Natural killer cell (primary cell): ENCODE data around the gene PPCS. TPM values are rescaled to one million over a fixed set of nuclear protein-coding genes. Genes with fewer than 3 reads are reported as not detected.

Experiments
- ATAC-seq, 3 donors: fragments of 150-1000 bp in 2 of 3; fragments of 200-7000 bp in 1 of 3; cut with Tn5 transposase; 1 replicate in 1 of 3; 2 replicates in 2 of 3; pipeline ENCODE4 v1.10.0; 2021; ENCODE audit warnings: mild to moderate bottlenecking in 2 of 3, moderate library complexity in 2 of 3
- DNase-seq, 2 donors: peaks; one replicate each; pipeline versions ENCODE4 v3.0.0 to v3.0.0-alpha.2; 2013 to 2021; ENCODE audit warnings: mixed read lengths in 1 of 2
- H3K27ac ChIP-seq: one replicate; pipeline ENCODE4 v1.5.1; 2013; ENCODE audit warnings: mild to moderate bottlenecking, low read length
- H3K27me3 ChIP-seq: one replicate; pipeline ENCODE4 v1.6.1; 2013; ENCODE audit warnings: low read length; ENCODE audit not compliant: control insufficient read depth, insufficient read depth
- H3K36me3 ChIP-seq: one replicate; pipeline ENCODE4 v1.6.1; 2013; ENCODE audit warnings: low read length; ENCODE audit not compliant: control insufficient read depth, insufficient read depth
- H3K4me1 ChIP-seq: one replicate; pipeline ENCODE4 v1.6.1; 2013; ENCODE audit warnings: low read length; ENCODE audit not compliant: control insufficient read depth, insufficient read depth
- H3K4me3 ChIP-seq: one replicate; pipeline ENCODE4 v1.5.1; 2013; ENCODE audit warnings: low read length
- H3K9me3 ChIP-seq: one replicate; pipeline ENCODE4 v1.6.1; 2013; ENCODE audit warnings: low read length; ENCODE audit not compliant: control insufficient read depth, insufficient read depth
- H3K27ac Mint-ChIP-seq, 2 donors: one replicate each; pipeline ENCODE4 v1.8.0; 2022; ENCODE audit warnings: mild to moderate bottlenecking in 2 of 2, mixed read lengths in 2 of 2, moderate library complexity in 1 of 2
- H3K27me3 Mint-ChIP-seq, 2 donors: one replicate each; pipeline ENCODE4 v1.8.0; 2022; ENCODE audit warnings: low read depth in 2 of 2, mixed read lengths in 2 of 2
- H3K36me3 Mint-ChIP-seq: one replicate; pipeline ENCODE4 v1.8.0; 2022; ENCODE audit warnings: mixed read lengths
- H3K4me1 Mint-ChIP-seq, 2 donors: one replicate each; pipeline ENCODE4 v1.8.0; 2022; ENCODE audit warnings: mixed read lengths in 2 of 2
- H3K4me3 Mint-ChIP-seq: one replicate; pipeline ENCODE4 v1.8.0; 2022; ENCODE audit warnings: mild to moderate bottlenecking, moderate library complexity, mixed read lengths
- H3K9me3 Mint-ChIP-seq, 2 donors: one replicate each; pipeline ENCODE4 v1.8.0; 2022; ENCODE audit warnings: mixed read lengths in 2 of 2
- WGBS: methylation state at CpG from one replicate; pipeline ENCODE4 v1.1.7; 2013; ENCODE audit warnings: missing lambda C conversion rate; ENCODE audit not compliant: insufficient coverage; 5-methylcytosine and 5-hydroxymethylcytosine counted together
- intact Hi-C: fragments of 100-400 bp; cut with micrococcal nuclease; formaldehyde crosslinking; loops from one replicate; pipeline ENCODE4 v1.14.2; 2022
- total RNA-seq, 4 donors: library from RNA; stranded (reverse); fragments of 120-200 nt in 1 of 4; gene quantifications; one replicate each; pipeline versions ENCODE4 v1.2.3 to v1.2.4, GENCODE V29; 2013 to 2022
- TF ChIP-seq, protein P1 (sequence below): fragments of 200-600 bp; IDR thresholded peaks from one replicate; pipeline ENCODE4 v1.8.0; 2022; ENCODE audit warnings: antibody characterized with exemption

PPCS gene
- total RNA-seq, 3 donors from 2014 or later (not counting 1 experiment from before 2014, with no cell fraction given): 44.2 to 54.5 (median 50.2) TPM

- TF ChIP-seq, protein P1, sequence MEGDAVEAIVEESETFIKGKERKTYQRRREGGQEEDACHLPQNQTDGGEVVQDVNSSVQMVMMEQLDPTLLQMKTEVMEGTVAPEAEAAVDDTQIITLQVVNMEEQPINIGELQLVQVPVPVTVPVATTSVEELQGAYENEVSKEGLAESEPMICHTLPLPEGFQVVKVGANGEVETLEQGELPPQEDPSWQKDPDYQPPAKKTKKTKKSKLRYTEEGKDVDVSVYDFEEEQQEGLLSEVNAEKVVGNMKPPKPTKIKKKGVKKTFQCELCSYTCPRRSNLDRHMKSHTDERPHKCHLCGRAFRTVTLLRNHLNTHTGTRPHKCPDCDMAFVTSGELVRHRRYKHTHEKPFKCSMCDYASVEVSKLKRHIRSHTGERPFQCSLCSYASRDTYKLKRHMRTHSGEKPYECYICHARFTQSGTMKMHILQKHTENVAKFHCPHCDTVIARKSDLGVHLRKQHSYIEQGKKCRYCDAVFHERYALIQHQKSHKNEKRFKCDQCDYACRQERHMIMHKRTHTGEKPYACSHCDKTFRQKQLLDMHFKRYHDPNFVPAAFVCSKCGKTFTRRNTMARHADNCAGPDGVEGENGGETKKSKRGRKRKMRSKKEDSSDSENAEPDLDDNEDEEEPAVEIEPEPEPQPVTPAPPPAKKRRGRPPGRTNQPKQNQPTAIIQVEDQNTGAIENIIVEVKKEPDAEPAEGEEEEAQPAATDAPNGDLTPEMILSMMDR: no peak
- no peaks in the 10 kb centered on the region for H3K27me3 ChIP-seq
- H3K4me3 Mint-ChIP-seq: peak within 1 kb of the TSS; percentile 87
- DNase-seq (peak; percentile 95 to 99), ATAC-seq (peak; percentile 95 to 100 (median 96))
- no peaks in the 10 kb centered on the region for H3K27me3 Mint-ChIP-seq
- no peaks in the 10 kb centered on the region for H3K9me3 Mint-ChIP-seq
- peak within 1 kb of the TSS; percentile 40 for H3K4me3 ChIP-seq
- peaks cover 16% of the 10 kb centered on the region for H3K36me3 Mint-ChIP-seq
- peak within 1 kb of the TSS; percentile 74 for H3K27ac ChIP-seq
- H3K27ac Mint-ChIP-seq: peak within 1 kb of the TSS; percentile 92
- H3K9me3 ChIP-seq: no peaks in the 10 kb centered on the region
- peaks cover 12% of the 10 kb centered on the region for H3K4me1 ChIP-seq
- H3K36me3 ChIP-seq: peaks cover 29% of the 10 kb centered on the region
- 3% methylated on average over 59 of the region's 59 CpGs for WGBS
- peaks cover 26 to 35% of the 10 kb centered on the region in 2 donors for H3K4me1 Mint-ChIP-seq
- intact Hi-C loops: loop anchor here (5.0 to 10.0 kb wide), 2 partner anchors 219 to 472 kb away; partner anchors contain the start of gene YBX1
Measured at GRCh38 chr1:42462828-42463763, 6.8 kb downstream of the PPCS start, which contains the start of gene CCDC30. CCDC30 (plus strand) TSS chr1:42463286; CDS start chr1:42480552, 17,266 bp downstream.

- no peaks in the 10 kb centered on the region for H3K27me3 Mint-ChIP-seq
- WGBS: over 99% methylated on average over 3 of the region's 3 CpGs
- intact Hi-C loops: loop anchor here (5.0 to 10.0 kb wide), 2 partner anchors 218 to 471 kb away; partner anchors contain the start of gene YBX1
Measured at GRCh38 chr1:42463921-42464320, 7.6 kb downstream of the PPCS start.

GRCh38 chr1:42466030-42466429, 9.7 kb downstream of the PPCS start:
- ATAC-seq: no peak
- no peak overlapping the region for H3K27ac Mint-ChIP-seq
- peaks cover 12% of the 10 kb centered on the region for H3K4me1 ChIP-seq
- 70% methylated on average over 2 of the region's 2 CpGs for WGBS
- H3K36me3 ChIP-seq: peaks cover 3% of the 10 kb centered on the region
- no peaks in the 10 kb centered on the region for H3K36me3 Mint-ChIP-seq
- H3K9me3 ChIP-seq: no peaks in the 10 kb centered on the region
- no peak overlapping the region for H3K4me3 Mint-ChIP-seq
- no peak for DNase-seq
- TF ChIP-seq, protein P1: no peak
- H3K9me3 Mint-ChIP-seq: no peaks in the 10 kb centered on the region
- no peak overlapping the region for H3K27ac ChIP-seq
- H3K4me1 Mint-ChIP-seq: peaks cover 20 to 23% of the 10 kb centered on the region in 2 donors
- no peak overlapping the region for H3K4me3 ChIP-seq
- no peaks in the 10 kb centered on the region for H3K27me3 Mint-ChIP-seq
- intact Hi-C loops: loop anchor here (10.0 kb wide), 1 partner anchor 469 kb away; no protein-coding TSS in a partner anchor
- no peaks in the 10 kb centered on the region for H3K27me3 ChIP-seq

More at GRCh38 chr1:42463921-42464320, 7.6 kb downstream of the PPCS start:
- H3K4me1 ChIP-seq: peaks cover 12% of the 10 kb centered on the region
- peak overlapping the region; percentile 87 for H3K4me3 Mint-ChIP-seq
- H3K27ac ChIP-seq: peak overlapping the region; percentile 74
- ATAC-seq: no peak
- H3K27ac Mint-ChIP-seq: peak overlapping the region; percentile 92
- H3K27me3 ChIP-seq: no peaks in the 10 kb centered on the region
- peak overlapping the region; percentile 40 for H3K4me3 ChIP-seq
- no peaks in the 10 kb centered on the region for H3K9me3 ChIP-seq
- DNase-seq: no peak
- TF ChIP-seq, protein P1: no peak
- H3K9me3 Mint-ChIP-seq: no peaks in the 10 kb centered on the region
- peaks cover 21% of the 10 kb centered on the region for H3K36me3 ChIP-seq
- H3K4me1 Mint-ChIP-seq: peaks cover 23 to 32% of the 10 kb centered on the region in 2 donors
- peaks cover 16% of the 10 kb centered on the region for H3K36me3 Mint-ChIP-seq
